ENCODE data around the gene RBM42. TPM values are rescaled to one million over a fixed set of nuclear protein-coding genes. Genes with fewer than 3 reads are reported as not detected.
A peak's percentile ranks its signal among the peaks of the same experiment; 100 is the strongest.

The RBM42 gene
- total and polyA plus RNA-seq, 7 donors = 50.1 to 69.1 (median 61.1) TPM

GRCh38 chr19:35642312-35642711 is 13.5 kb downstream of the RBM42 start:
- Histone ChIP-seq H3K27me3 (ENCODE audit: insufficient read depth in 3 of 3, low read length in 2 of 3) (no peaks in the 10 kb centered on the region), H3K27ac (no peak overlapping the region), H3K4me1 (peaks cover 4% of the 10 kb centered on the region), H3K9me3 (no peaks in the 10 kb centered on the region), H3K4me3 (no peak overlapping the region), H3K36me3 (ENCODE audit: insufficient read depth in 1 of 2, low read depth in 1 of 2) (peaks cover 0 to 12% of the 10 kb centered on the region in 2 donors)
- intact Hi-C loops (cut with DNase I) = no loop called here
- DNase-seq (no peak), ATAC-seq (no peak)
- TF ChIP-seq CTCF (IDR thresholded peaks at IDR 0.05) = no peak
- 71 to 82% (median 76%) methylated on average over 10 of the region's 10 CpGs for WGBS, 3 donors

- no peak for ATAC-seq
- 33 to 44% (median 42%) methylated on average over 13 to 15 of the region's 15 CpGs for WGBS, 3 donors
- H3K4me1 ChIP-seq = peaks cover 9% of the 10 kb centered on the region
- TF ChIP-seq CTCF (IDR thresholded peaks at IDR 0.05) = no peak
- H3K36me3 ChIP-seq (ENCODE audit: insufficient read depth in 1 of 2, low read depth in 1 of 2) = peaks cover 0 to 7% of the 10 kb centered on the region in 2 donors
- no peaks in the 10 kb centered on the region for H3K9me3 ChIP-seq
- intact Hi-C loops (cut with DNase I) = no loop called here
- H3K27ac ChIP-seq = no peak overlapping the region
- no peaks in the 10 kb centered on the region for H3K27me3 ChIP-seq (ENCODE audit: insufficient read depth in 3 of 3, low read length in 2 of 3)
- DNase-seq = no peak
- peak overlapping the region; percentile 67 for H3K4me3 ChIP-seq
These were observed 14.0 kb downstream of the RBM42 start for GRCh38 chr19:35642798-35643254.

- WGBS, 3 donors = 1% methylated on average over 55 to 69 of the region's 69 CpGs
These were observed 14.7 kb downstream of the RBM42 start for GRCh38 chr19:35643255-35644205.

GRCh38 chr19:35644206-35644986 is 15.6 kb downstream of the RBM42 start:
- intact Hi-C loops (cut with DNase I) = no loop called here
- 0% methylated on average over 52 to 60 of the region's 60 CpGs for WGBS, 3 donors
- Histone ChIP-seq H3K27ac (peak overlapping the region; percentile 77), H3K27me3 (ENCODE audit: insufficient read depth in 3 of 3, low read length in 2 of 3) (no peaks in the 10 kb centered on the region), H3K4me1 (peaks cover 13% of the 10 kb centered on the region), H3K9me3 (no peaks in the 10 kb centered on the region), H3K36me3 (ENCODE audit: insufficient read depth in 1 of 2, low read depth in 1 of 2) (peaks cover 0 to 2% of the 10 kb centered on the region in 2 donors), H3K4me3 (peak overlapping the region; percentile 67)
- no peak for TF ChIP-seq CTCF (IDR thresholded peaks at IDR 0.05)
- peak; percentile 84 to 91 (median 86) for ATAC-seq
- DNase-seq = peak; percentile 94 to 95

More at GRCh38 chr19:35643255-35644205, 14.7 kb downstream of the RBM42 start:
- H3K4me1 ChIP-seq = peaks cover 9% of the 10 kb centered on the region
- TF ChIP-seq CTCF (IDR thresholded peaks at IDR 0.05) = no peak
- no peaks in the 10 kb centered on the region for H3K27me3 ChIP-seq (ENCODE audit: insufficient read depth in 3 of 3, low read length in 2 of 3)
- H3K27ac ChIP-seq = peak overlapping the region; percentile 77
- H3K36me3 ChIP-seq (ENCODE audit: insufficient read depth in 1 of 2, low read depth in 1 of 2) = peaks cover 0 to under 1% of the 10 kb centered on the region in 2 donors
- intact Hi-C loops (cut with DNase I) = no loop called here
- peak; percentile 76 to 85 for DNase-seq
- peak overlapping the region; percentile 67 for H3K4me3 ChIP-seq
- no peaks in the 10 kb centered on the region for H3K9me3 ChIP-seq
- peak; percentile 24 to 29 (median 26) for ATAC-seq

Measured in psoas muscle (tissue), 8 donors.